Measurements from ENCODE around the gene PDXDC1.
"Not testable (repeated sequence)": the region's sequence is repeated elsewhere in the genome, so short reads cannot be mapped to it uniquely, and the experiment has no call there.

GRCh38 chr16:15027051-15027450, 52.2 kb downstream of the PDXDC1 start:
- TF ChIP-seq POLR2AphosphoS5 (IDR thresholded peaks at IDR 0.05; ENCODE audit: borderline replicate concordance, low read depth, low read length); EZH2 (IDR thresholded peaks at IDR 0.05); FOXP2 (optimal IDR thresholded peaks at IDR 0.05; ENCODE audit: control extremely low read depth, extremely low read length, insufficient read depth): not testable (repeated sequence)

Measured in SK-N-MC (cell line).